ENCODE measurements around the gene OSM.

OSM gene

GRCh38 chr22:30302810-30303138 is 36.1 kb upstream of the OSM start:
- H3K4me2 ChIP-seq (ENCODE audit: low read length): peak overlapping the region; percentile 37
- peaks cover 47% of the 10 kb centered on the region for H3K4me1 ChIP-seq (ENCODE audit: low read length)

GRCh38 chr22:30301995-30302809 is 35.6 kb upstream of the OSM start:
- Histone ChIP-seq H3K27ac (ENCODE audit: low read length) (0 out of 2 replicates have a peak overlapping the region, but pooled peaks have one; percentile 1), H3K4me2 (ENCODE audit: low read length) (peak overlapping the region; percentile 37), H3K79me2 (ENCODE audit: low read length) (no peaks in the 10 kb centered on the region)

More at GRCh38 chr22:30302810-30303138, 36.1 kb upstream of the OSM start:
- no peaks in the 10 kb centered on the region for H3K27me3 ChIP-seq (ENCODE audit: low read depth, low read length)
- no peak for TF ChIP-seq CTCF (IDR thresholded peaks at IDR 0.05; ENCODE audit: low read depth, low read length)
- no peak for TF ChIP-seq EZH2phosphoT487 (IDR thresholded peaks at IDR 0.05; ENCODE audit: low read depth)
- H4K20me1 ChIP-seq (ENCODE audit: insufficient read depth, low read length): no peaks in the 10 kb centered on the region
- no peak overlapping the region for H2AFZ ChIP-seq (ENCODE audit: low read depth, low read length)
- no peaks in the 10 kb centered on the region for H3K36me3 ChIP-seq (replicated peaks; ENCODE audit: low read depth, low read length)
- peak overlapping the region; percentile 5; the same call in 1 of the 2 replicates for H3K9ac ChIP-seq (ENCODE audit: low read length)
- H3K9me3 ChIP-seq (ENCODE audit: insufficient read depth, low read length): no peaks in the 10 kb centered on the region
- H3K79me2 ChIP-seq (ENCODE audit: low read length): no peaks in the 10 kb centered on the region
- 0 out of 2 replicates have a peak overlapping the region, but pooled peaks have one; percentile 1 for H3K27ac ChIP-seq (ENCODE audit: low read length)
- no peak overlapping the region for H3K4me3 ChIP-seq (ENCODE audit: low read length)

GRCh38 chr22:30299322-30299721 is 32.7 kb upstream of the OSM start:
- no peaks in the 10 kb centered on the region for H3K79me2 ChIP-seq (ENCODE audit: low read length)
- no peaks in the 10 kb centered on the region for H3K36me3 ChIP-seq (replicated peaks; ENCODE audit: low read depth, low read length)

More at GRCh38 chr22:30301995-30302809, 35.6 kb upstream of the OSM start:
- TF ChIP-seq EZH2phosphoT487 (IDR thresholded peaks at IDR 0.05; ENCODE audit: low read depth) (no peak), CTCF (IDR thresholded peaks at IDR 0.05; ENCODE audit: low read depth, low read length) (no peak)
- Histone ChIP-seq H3K9me3 (ENCODE audit: insufficient read depth, low read length) (no peaks in the 10 kb centered on the region), H3K4me3 (ENCODE audit: low read length) (no peak overlapping the region), H2AFZ (ENCODE audit: low read depth, low read length) (no peak overlapping the region), H3K36me3 (replicated peaks; ENCODE audit: low read depth, low read length) (no peaks in the 10 kb centered on the region), H3K4me1 (ENCODE audit: low read length) (peaks cover 46% of the 10 kb centered on the region), H3K27me3 (ENCODE audit: low read depth, low read length) (no peaks in the 10 kb centered on the region), H3K9ac (ENCODE audit: low read length) (peak overlapping the region; percentile 5; the same call in 1 of the 2 replicates), H4K20me1 (ENCODE audit: insufficient read depth, low read length) (no peaks in the 10 kb centered on the region)

More at GRCh38 chr22:30299322-30299721, 32.7 kb upstream of the OSM start:
- no peak overlapping the region for H3K27ac ChIP-seq (ENCODE audit: low read length)
- no peak overlapping the region for H3K4me2 ChIP-seq (ENCODE audit: low read length)
- H3K4me3 ChIP-seq (ENCODE audit: low read length): no peak overlapping the region
- H3K4me1 ChIP-seq (ENCODE audit: low read length): peaks cover 17% of the 10 kb centered on the region
- H3K9ac ChIP-seq (ENCODE audit: low read length): no peak overlapping the region
- TF ChIP-seq CTCF (IDR thresholded peaks at IDR 0.05; ENCODE audit: low read depth, low read length) (no peak), EZH2phosphoT487 (IDR thresholded peaks at IDR 0.05; ENCODE audit: low read depth) (no peak)
- no peaks in the 10 kb centered on the region for H4K20me1 ChIP-seq (ENCODE audit: insufficient read depth, low read length)
- H3K27me3 ChIP-seq (ENCODE audit: low read depth, low read length): no peaks in the 10 kb centered on the region
- H3K9me3 ChIP-seq (ENCODE audit: insufficient read depth, low read length): no peaks in the 10 kb centered on the region
- H2AFZ ChIP-seq (ENCODE audit: low read depth, low read length): no peak overlapping the region

Measured in OCI-LY3 (cell line).